Measurements from ENCODE around the gene SERPINB7. TPM values are rescaled to one million over a fixed set of nuclear protein-coding genes. Genes with fewer than 3 reads are reported as not detected.

SERPINB7 gene
- total RNA-seq, 1 experiment from 2014 or later = not detected

DNA sequence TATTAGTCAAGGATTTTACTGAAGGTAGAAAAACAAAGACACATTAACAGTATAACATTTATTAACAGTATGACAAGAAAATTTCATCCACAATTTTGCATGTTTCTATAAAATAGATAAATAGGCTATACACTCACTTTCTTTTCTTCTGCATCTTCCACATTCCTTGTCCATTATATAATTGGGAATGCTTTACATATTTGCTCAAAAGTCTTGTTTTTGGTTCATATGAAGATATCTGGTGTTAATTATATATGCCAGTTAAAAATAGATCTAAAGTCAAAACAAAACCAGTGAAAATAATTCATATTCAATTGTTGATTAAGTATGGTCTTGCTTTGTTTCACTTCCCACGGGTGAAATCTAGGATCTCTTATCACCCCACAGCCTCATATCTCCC is 53.4 kb downstream of the SERPINB7 start:
- ChIA-PET POLR2A (no interaction called here), CTCF (no interaction called here)
- Mint-ChIP-seq H3K9me3 (no peaks in the 10 kb centered on the region), H3K36me3 (no peaks in the 10 kb centered on the region), H3K4me3 (no peak overlapping the region), H3K27me3 (ENCODE audit: low read depth) (no peaks in the 10 kb centered on the region), H3K4me1 (peaks cover 14% of the 10 kb centered on the region), H3K27ac (no peak overlapping the region)
- ATAC-seq = no peak
- DNase-seq (ENCODE audit: low spot score) = no peak
- TF ChIP-seq, protein P1, sequence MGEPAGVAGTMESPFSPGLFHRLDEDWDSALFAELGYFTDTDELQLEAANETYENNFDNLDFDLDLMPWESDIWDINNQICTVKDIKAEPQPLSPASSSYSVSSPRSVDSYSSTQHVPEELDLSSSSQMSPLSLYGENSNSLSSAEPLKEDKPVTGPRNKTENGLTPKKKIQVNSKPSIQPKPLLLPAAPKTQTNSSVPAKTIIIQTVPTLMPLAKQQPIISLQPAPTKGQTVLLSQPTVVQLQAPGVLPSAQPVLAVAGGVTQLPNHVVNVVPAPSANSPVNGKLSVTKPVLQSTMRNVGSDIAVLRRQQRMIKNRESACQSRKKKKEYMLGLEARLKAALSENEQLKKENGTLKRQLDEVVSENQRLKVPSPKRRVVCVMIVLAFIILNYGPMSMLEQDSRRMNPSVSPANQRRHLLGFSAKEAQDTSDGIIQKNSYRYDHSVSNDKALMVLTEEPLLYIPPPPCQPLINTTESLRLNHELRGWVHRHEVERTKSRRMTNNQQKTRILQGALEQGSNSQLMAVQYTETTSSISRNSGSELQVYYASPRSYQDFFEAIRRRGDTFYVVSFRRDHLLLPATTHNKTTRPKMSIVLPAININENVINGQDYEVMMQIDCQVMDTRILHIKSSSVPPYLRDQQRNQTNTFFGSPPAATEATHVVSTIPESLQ (CRISPR knock-in tag; IDR thresholded peaks at IDR 0.05) = no peak
- TF ChIP-seq FOXJ3 (CRISPR knock-in tag; IDR thresholded peaks at IDR 0.05; ENCODE audit: borderline replicate concordance) = no peak
- TF ChIP-seq ZNF671 (CRISPR knock-in tag; IDR thresholded peaks at IDR 0.05) = no peak
- TF ChIP-seq, protein P2, sequence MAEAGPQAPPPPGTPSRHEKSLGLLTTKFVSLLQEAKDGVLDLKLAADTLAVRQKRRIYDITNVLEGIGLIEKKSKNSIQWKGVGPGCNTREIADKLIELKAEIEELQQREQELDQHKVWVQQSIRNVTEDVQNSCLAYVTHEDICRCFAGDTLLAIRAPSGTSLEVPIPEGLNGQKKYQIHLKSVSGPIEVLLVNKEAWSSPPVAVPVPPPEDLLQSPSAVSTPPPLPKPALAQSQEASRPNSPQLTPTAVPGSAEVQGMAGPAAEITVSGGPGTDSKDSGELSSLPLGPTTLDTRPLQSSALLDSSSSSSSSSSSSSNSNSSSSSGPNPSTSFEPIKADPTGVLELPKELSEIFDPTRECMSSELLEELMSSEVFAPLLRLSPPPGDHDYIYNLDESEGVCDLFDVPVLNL (CRISPR knock-in tag; IDR thresholded peaks at IDR 0.05; ENCODE audit: borderline replicate concordance, low read depth) = no peak
- no peak for TF ChIP-seq TEAD1 (CRISPR knock-in tag; IDR thresholded peaks at IDR 0.05)
- TF ChIP-seq MXD4 (CRISPR knock-in tag; IDR thresholded peaks at IDR 0.05; ENCODE audit: borderline replicate concordance) = no peak
- no peak for TF ChIP-seq OVOL2 (CRISPR knock-in tag; IDR thresholded peaks at IDR 0.05; ENCODE audit: borderline replicate concordance)
- TF ChIP-seq JAZF1 (CRISPR knock-in tag; IDR thresholded peaks at IDR 0.05) = no peak
- no peak for TF ChIP-seq CREM (CRISPR knock-in tag; IDR thresholded peaks at IDR 0.05)
- TF ChIP-seq, protein P3, sequence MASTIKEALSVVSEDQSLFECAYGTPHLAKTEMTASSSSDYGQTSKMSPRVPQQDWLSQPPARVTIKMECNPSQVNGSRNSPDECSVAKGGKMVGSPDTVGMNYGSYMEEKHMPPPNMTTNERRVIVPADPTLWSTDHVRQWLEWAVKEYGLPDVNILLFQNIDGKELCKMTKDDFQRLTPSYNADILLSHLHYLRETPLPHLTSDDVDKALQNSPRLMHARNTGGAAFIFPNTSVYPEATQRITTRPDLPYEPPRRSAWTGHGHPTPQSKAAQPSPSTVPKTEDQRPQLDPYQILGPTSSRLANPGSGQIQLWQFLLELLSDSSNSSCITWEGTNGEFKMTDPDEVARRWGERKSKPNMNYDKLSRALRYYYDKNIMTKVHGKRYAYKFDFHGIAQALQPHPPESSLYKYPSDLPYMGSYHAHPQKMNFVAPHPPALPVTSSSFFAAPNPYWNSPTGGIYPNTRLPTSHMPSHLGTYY (CRISPR knock-in tag; IDR thresholded peaks at IDR 0.05) = no peak
- TF ChIP-seq NR1H2 (CRISPR knock-in tag; IDR thresholded peaks at IDR 0.05) = no peak
- no peak for TF ChIP-seq TP53 (CRISPR knock-in tag; IDR thresholded peaks at IDR 0.05)
- TF ChIP-seq, protein P4, sequence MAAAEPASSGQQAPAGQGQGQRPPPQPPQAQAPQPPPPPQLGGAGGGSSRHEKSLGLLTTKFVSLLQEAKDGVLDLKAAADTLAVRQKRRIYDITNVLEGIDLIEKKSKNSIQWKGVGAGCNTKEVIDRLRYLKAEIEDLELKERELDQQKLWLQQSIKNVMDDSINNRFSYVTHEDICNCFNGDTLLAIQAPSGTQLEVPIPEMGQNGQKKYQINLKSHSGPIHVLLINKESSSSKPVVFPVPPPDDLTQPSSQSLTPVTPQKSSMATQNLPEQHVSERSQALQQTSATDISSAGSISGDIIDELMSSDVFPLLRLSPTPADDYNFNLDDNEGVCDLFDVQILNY (CRISPR knock-in tag; IDR thresholded peaks at IDR 0.05) = no peak
- TF ChIP-seq, protein P5, sequence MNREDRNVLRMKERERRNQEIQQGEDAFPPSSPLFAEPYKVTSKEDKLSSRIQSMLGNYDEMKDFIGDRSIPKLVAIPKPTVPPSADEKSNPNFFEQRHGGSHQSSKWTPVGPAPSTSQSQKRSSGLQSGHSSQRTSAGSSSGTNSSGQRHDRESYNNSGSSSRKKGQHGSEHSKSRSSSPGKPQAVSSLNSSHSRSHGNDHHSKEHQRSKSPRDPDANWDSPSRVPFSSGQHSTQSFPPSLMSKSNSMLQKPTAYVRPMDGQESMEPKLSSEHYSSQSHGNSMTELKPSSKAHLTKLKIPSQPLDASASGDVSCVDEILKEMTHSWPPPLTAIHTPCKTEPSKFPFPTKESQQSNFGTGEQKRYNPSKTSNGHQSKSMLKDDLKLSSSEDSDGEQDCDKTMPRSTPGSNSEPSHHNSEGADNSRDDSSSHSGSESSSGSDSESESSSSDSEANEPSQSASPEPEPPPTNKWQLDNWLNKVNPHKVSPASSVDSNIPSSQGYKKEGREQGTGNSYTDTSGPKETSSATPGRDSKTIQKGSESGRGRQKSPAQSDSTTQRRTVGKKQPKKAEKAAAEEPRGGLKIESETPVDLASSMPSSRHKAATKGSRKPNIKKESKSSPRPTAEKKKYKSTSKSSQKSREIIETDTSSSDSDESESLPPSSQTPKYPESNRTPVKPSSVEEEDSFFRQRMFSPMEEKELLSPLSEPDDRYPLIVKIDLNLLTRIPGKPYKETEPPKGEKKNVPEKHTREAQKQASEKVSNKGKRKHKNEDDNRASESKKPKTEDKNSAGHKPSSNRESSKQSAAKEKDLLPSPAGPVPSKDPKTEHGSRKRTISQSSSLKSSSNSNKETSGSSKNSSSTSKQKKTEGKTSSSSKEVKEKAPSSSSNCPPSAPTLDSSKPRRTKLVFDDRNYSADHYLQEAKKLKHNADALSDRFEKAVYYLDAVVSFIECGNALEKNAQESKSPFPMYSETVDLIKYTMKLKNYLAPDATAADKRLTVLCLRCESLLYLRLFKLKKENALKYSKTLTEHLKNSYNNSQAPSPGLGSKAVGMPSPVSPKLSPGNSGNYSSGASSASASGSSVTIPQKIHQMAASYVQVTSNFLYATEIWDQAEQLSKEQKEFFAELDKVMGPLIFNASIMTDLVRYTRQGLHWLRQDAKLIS (CRISPR knock-in tag; IDR thresholded peaks at IDR 0.05; ENCODE audit: borderline replicate concordance) = no peak

DNA sequence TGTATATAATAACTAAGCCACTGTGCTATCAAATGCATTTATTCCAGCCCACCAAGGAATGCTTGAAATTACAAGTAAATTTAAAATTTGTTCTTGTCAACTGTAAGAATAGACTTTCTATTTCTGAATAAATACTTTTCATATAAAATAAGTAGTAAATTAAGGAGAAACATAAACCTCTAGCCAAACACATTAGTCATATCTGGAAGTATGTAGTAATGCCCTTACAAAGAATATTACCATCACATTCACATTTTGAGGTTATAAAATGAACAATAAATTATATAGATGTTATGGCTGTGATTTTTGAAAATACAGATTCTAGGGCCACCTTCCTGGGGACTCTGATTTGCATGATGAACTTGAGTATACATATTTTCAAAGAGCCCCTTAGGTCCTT is 54.7 kb downstream of the SERPINB7 start:
- H3K36me3 Mint-ChIP-seq = no peaks in the 10 kb centered on the region
- ATAC-seq (no peak), DNase-seq (ENCODE audit: low spot score) (no peak)
- TF ChIP-seq GRHL2 (CRISPR knock-in tag; IDR thresholded peaks at IDR 0.05; ENCODE audit: insufficient replicate concordance, severe bottlenecking) (no peak), NFATC4 (CRISPR knock-in tag; IDR thresholded peaks at IDR 0.05) (no peak)
- TF ChIP-seq, protein P6, sequence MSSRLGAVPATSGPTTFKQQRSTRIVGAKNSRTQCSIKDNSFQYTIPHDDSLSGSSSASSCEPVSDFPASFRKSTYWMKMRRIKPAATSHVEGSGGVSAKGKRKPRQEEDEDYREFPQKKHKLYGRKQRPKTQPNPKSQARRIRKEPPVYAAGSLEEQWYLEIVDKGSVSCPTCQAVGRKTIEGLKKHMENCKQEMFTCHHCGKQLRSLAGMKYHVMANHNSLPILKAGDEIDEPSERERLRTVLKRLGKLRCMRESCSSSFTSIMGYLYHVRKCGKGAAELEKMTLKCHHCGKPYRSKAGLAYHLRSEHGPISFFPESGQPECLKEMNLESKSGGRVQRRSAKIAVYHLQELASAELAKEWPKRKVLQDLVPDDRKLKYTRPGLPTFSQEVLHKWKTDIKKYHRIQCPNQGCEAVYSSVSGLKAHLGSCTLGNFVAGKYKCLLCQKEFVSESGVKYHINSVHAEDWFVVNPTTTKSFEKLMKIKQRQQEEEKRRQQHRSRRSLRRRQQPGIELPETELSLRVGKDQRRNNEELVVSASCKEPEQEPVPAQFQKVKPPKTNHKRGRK (CRISPR knock-in tag; IDR thresholded peaks at IDR 0.05; ENCODE audit: borderline replicate concordance) = no peak
- H3K9me3 Mint-ChIP-seq = no peaks in the 10 kb centered on the region
- ChIA-PET CTCF (interaction anchor here (1.2 kb wide), 1 partner anchor 165 kb away, joined by 3 read pairs; no protein-coding TSS in a partner anchor), POLR2A (no interaction called here)
- no peak overlapping the region for H3K27ac Mint-ChIP-seq
- peaks cover 13% of the 10 kb centered on the region for H3K4me1 Mint-ChIP-seq
- no peak overlapping the region for H3K4me3 Mint-ChIP-seq
- H3K27me3 Mint-ChIP-seq (ENCODE audit: low read depth) = no peaks in the 10 kb centered on the region

All from WTC11 (cell line).